NT2/D1 (cell line): Measurements from ENCODE around the gene DENND4B.

ENCODE experiments used
- DNase-seq: peaks from one replicate; pipeline ENCODE4 v3.0.0-alpha.2; 2011; ENCODE audit warnings: low read depth, low spot score
- H3K27me3 ChIP-seq: 2 replicates; pipeline ENCODE4 v1.6.0; 2011; ENCODE audit warnings: mild to moderate bottlenecking; ENCODE audit not compliant: insufficient read length, insufficient read depth
- H3K36me3 ChIP-seq: 2 replicates; pipeline ENCODE4 v1.6.1; 2011; ENCODE audit warnings: mild to moderate bottlenecking, low read length, mixed read lengths; ENCODE audit not compliant: insufficient read depth, insufficient read length
- H3K4me1 ChIP-seq: 2 replicates; pipeline ENCODE4 v1.5.1; 2011; ENCODE audit not compliant: insufficient read depth, insufficient read length
- H3K4me3 ChIP-seq: 2 replicates; pipeline ENCODE4 v1.5.1; 2011; ENCODE audit warnings: low read depth; ENCODE audit not compliant: insufficient read length
- H3K9ac ChIP-seq: 2 replicates; pipeline ENCODE4 v1.6.0; 2011; ENCODE audit warnings: low read depth; ENCODE audit not compliant: insufficient read length
- H3K9me3 ChIP-seq: 2 replicates; pipeline ENCODE4 v1.5.1; 2011; ENCODE audit warnings: mild to moderate bottlenecking, low read length; ENCODE audit not compliant: insufficient read depth
- SUZ12 ChIP-seq: IDR thresholded peaks from 2 replicates; pipeline ENCODE4 v1.6.1; 2011; ENCODE audit not compliant: insufficient read length, insufficient read depth; ENCODE audit errors: extremely low read depth
- YY1 ChIP-seq: IDR thresholded peaks from 2 replicates; pipeline ENCODE4 v1.6.1; 2011; ENCODE audit not compliant: insufficient read length, insufficient read depth
- ZNF274 ChIP-seq: IDR thresholded peaks from 2 replicates; pipeline ENCODE4 v1.6.1; 2011; ENCODE audit warnings: mild to moderate bottlenecking, low read depth, low read length

The DENND4B gene

DNA sequence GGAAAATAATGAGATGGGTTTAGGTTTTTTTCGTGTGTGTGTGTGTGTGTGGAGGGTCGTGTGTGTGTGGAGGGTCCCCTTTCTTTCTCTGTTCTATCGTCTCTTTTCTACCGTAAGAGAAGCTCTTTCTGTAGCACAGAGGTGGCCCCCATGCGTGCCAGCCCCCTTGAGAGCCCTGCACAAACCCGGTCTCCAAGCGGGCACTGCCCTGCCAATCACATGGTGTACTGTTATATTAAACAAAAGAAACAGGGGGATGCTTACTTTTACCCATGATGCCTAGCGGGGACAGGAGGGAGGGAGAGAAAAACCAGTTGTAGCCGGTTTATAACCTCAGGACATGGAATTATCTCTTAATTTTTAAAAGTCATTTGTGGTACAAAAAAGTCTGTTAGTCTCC lies 64.8 kb downstream of the DENND4B start:
- Histone ChIP-seq H3K4me1 (no peaks in the 10 kb centered on the region), H3K36me3 (no peaks in the 10 kb centered on the region), H3K9me3 (no peaks in the 10 kb centered on the region), H3K9ac (no peak overlapping the region), H3K4me3 (no peak overlapping the region), H3K27me3 (no peaks in the 10 kb centered on the region)
- DNase-seq: no peak
- TF ChIP-seq YY1: no peak
- TF ChIP-seq SUZ12: no peak
- no peak for TF ChIP-seq ZNF274

DNA sequence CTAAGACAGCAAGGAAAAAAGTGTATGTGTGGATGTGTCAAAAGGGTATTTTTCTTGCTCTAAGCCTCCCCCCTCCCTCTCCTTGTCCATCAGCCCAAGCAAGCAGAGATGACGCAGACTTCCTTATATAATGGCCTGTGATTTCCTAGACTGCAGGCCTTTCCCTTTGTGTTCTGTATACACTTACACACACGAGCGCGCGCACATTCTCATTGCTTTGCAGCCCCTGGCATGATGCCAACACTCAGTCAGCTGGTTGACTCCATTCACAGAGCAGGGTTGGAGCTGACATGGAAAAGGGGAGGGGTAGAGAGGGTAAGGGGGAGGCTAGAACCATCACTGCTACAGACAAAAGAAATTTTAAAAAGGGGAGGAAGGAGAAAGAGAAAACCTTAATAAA lies 65.6 kb downstream of the DENND4B start:
- no peaks in the 10 kb centered on the region for H3K36me3 ChIP-seq
- TF ChIP-seq SUZ12 (no peak), ZNF274 (no peak), YY1 (no peak)
- H3K9me3 ChIP-seq: no peaks in the 10 kb centered on the region
- no peaks in the 10 kb centered on the region for H3K4me1 ChIP-seq
- DNase-seq: no peak
- H3K9ac ChIP-seq: no peak overlapping the region
- H3K27me3 ChIP-seq: no peaks in the 10 kb centered on the region
- no peak overlapping the region for H3K4me3 ChIP-seq

DNA sequence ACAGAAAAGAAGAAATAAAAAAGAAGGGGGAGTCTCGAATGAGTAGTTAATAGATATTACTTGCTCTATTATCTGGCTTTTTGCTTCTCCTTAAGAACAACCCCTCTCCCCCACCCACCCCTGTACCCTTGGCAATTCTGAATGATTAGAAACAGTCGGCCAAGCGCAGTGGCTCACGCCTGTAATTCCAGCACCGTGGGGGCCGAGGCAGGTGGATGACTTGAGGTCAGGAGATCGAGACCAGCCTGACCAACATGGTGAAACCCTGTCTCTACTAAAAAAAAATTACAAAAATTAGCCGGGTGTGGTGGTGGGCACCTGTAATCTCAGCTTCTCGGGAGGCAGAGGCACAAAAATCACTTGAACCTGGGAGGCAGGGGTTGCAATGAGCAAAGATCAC lies 66.5 kb downstream of the DENND4B start:
- no peak for DNase-seq
- TF ChIP-seq SUZ12 (no peak), ZNF274 (no peak), YY1 (no peak)

More for the DNA sequence above, 66.5 kb downstream of the DENND4B start:
- Histone ChIP-seq H3K9me3 (no peaks in the 10 kb centered on the region), H3K27me3 (no peaks in the 10 kb centered on the region), H3K36me3 (no peaks in the 10 kb centered on the region), H3K9ac (no peak overlapping the region), H3K4me1 (no peaks in the 10 kb centered on the region), H3K4me3 (no peak overlapping the region)
